ENCODE data around the gene CPEB2. TPM values are rescaled to one million over a fixed set of nuclear protein-coding genes. Genes with fewer than 3 reads are reported as not detected.

The CPEB2 gene
- total RNA-seq, 6 experiments from 2014 or later, result 9.1 to 16.3 (median 12.9) TPM

DNA sequence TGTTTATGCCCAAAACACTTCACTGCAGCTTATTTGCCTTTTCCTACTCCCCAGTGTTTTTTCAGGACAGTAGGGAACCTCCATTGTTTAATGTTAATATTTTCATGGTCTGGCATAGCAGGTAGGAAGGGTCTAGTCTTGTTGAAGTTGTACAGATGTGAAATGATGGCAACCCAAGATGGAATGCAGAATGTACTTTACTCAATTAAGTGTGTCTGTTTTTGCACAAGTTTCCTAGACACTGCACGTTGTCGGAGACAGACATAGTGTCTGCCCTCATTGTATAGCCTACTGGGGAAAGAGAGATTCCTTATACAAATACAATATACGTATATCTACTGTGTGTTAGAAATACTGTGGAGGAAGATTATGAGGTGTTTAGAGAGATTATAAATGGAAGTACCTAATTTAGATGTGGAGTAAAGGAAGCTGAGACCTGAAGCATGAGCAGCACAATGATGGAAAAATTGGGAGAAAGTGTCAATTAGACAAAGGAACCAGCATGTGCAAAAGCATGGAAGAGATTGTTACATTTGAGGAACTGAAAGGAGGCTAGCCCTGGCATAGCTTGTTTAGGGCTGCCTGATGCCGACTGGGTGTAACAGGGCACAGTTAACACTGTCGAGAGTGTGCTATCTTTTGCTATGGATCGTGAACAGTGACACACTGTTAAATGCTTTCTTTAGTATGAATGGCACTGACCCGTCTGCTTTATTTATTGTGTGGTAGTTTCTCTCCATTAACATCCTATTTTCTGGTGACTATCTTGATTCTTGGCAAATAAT, 18.4 kb downstream of the CPEB2 start:
- no peaks in the 10 kb centered on the region for H3K4me1 ChIP-seq
- intact Hi-C loops (cut with DNase I), result no loop called here
- ATAC-seq (peak in 2 of 4 donors; percentile 23 to 44), DNase-seq (no peak)
- H3K27me3 ChIP-seq, result no peaks in the 10 kb centered on the region
- 88% methylated on average over 5 of the region's 7 CpGs for WGBS (ENCODE audit: insufficient coverage, low coverage, low lambda C conversion rate, missing lambda C conversion rate)
- no peak overlapping the region for H3K27ac ChIP-seq
- no peaks in the 10 kb centered on the region for H3K9me3 ChIP-seq
- no peak for TF ChIP-seq POLR2A (IDR thresholded peaks at IDR 0.05)
- TF ChIP-seq, protein P1, sequence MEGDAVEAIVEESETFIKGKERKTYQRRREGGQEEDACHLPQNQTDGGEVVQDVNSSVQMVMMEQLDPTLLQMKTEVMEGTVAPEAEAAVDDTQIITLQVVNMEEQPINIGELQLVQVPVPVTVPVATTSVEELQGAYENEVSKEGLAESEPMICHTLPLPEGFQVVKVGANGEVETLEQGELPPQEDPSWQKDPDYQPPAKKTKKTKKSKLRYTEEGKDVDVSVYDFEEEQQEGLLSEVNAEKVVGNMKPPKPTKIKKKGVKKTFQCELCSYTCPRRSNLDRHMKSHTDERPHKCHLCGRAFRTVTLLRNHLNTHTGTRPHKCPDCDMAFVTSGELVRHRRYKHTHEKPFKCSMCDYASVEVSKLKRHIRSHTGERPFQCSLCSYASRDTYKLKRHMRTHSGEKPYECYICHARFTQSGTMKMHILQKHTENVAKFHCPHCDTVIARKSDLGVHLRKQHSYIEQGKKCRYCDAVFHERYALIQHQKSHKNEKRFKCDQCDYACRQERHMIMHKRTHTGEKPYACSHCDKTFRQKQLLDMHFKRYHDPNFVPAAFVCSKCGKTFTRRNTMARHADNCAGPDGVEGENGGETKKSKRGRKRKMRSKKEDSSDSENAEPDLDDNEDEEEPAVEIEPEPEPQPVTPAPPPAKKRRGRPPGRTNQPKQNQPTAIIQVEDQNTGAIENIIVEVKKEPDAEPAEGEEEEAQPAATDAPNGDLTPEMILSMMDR (IDR thresholded peaks at IDR 0.05), result no peak
- no peak overlapping the region for H3K4me3 ChIP-seq
- peaks cover 0 to 27% (median 1%) of the 10 kb centered on the region in 4 donors for H3K36me3 ChIP-seq

DNA sequence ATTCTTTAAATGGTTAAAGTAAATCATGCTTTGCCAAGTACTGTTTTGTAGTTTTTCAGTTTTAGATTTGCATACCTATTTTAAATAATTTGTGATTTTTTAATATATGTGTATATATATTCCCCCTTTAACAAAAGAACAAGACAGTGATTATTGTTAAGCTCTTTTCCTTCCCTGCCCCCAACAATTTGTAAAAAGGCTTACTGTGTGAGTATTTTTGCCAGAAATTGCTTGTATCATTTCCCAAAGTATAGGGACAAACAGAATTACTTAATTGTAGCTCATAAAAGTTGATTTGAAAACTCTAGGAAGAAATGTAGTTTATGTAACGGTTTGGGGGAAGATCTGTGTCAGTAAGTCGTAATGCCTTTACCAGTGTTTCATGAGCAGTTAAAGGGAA, 19.0 kb downstream of the CPEB2 start:
- no peak for ATAC-seq

DNA sequence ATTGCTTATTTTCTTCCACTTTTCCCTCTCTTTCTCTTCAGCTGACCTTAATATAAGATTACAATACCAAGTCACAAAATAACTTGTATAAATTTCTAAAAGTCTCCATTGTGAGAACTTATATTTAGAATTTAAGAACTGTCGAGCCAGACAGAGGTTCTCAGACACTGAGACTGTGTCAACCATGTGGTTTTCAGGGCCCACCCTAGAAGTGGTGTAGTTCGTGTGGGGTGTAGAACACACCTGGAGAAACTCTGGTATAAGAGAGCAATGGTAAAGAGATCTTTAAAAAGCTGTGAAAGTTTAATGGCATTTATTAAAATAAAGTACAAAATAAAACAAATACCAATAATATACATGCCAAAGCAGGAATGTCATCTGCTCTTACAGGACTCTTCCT, 19.7 kb downstream of the CPEB2 start:
- H3K27me3 ChIP-seq, result no peaks in the 10 kb centered on the region
- DNase-seq (no peak), ATAC-seq (no peak)
- no peak overlapping the region for H3K4me3 ChIP-seq
- H3K9me3 ChIP-seq, result no peaks in the 10 kb centered on the region
- H3K4me1 ChIP-seq, result no peaks in the 10 kb centered on the region
- H3K36me3 ChIP-seq, result peaks cover 0 to 19% (median 1%) of the 10 kb centered on the region in 4 donors
- TF ChIP-seq POLR2A (IDR thresholded peaks at IDR 0.05), result no peak
- TF ChIP-seq, protein P1 (IDR thresholded peaks at IDR 0.05), result no peak
- intact Hi-C loops (cut with DNase I), result no loop called here
- H3K27ac ChIP-seq, result no peak overlapping the region
- WGBS (ENCODE audit: insufficient coverage, low coverage, low lambda C conversion rate, missing lambda C conversion rate), result 80% methylated on average over 2 of the region's 2 CpGs

More for the DNA sequence above, 19.0 kb downstream of the CPEB2 start:
- no peak overlapping the region for H3K4me3 ChIP-seq
- WGBS (ENCODE audit: insufficient coverage, low coverage, low lambda C conversion rate, missing lambda C conversion rate), result 58% methylated on average over 2 of the region's 2 CpGs
- no peak for TF ChIP-seq POLR2A (IDR thresholded peaks at IDR 0.05)
- TF ChIP-seq, protein P1 (IDR thresholded peaks at IDR 0.05), result no peak
- H3K36me3 ChIP-seq, result peaks cover 0 to 21% (median 1%) of the 10 kb centered on the region in 4 donors
- H3K27me3 ChIP-seq, result no peaks in the 10 kb centered on the region
- H3K27ac ChIP-seq, result no peak overlapping the region
- H3K4me1 ChIP-seq, result no peaks in the 10 kb centered on the region
- H3K9me3 ChIP-seq, result no peaks in the 10 kb centered on the region
- intact Hi-C loops (cut with DNase I), result no loop called here
- DNase-seq, result no peak

DNA sequence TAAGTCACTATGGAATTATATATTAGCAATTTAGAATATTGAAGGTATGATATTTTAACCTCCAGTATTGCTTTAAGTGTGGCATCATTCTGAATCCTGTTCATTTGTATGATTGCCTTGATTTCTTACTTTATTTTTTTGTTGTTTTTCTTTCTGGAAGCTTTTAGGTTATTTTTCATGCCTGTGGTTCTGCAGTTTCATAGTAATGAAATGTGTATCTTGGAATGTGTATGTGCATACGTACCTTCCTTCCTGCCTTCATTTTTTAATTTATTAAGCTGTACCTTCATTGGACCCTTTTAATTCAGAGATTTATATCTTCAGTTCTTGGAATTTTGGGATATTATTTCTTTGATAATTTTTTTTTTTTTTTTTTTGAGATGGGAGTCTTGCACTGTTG, 22.1 kb downstream of the CPEB2 start:
- intact Hi-C loops (cut with DNase I), result no loop called here
- ATAC-seq (no peak), DNase-seq (no peak)
- peaks cover 0 to 3% (median 0%) of the 10 kb centered on the region in 4 donors for H3K9me3 ChIP-seq
- H3K27ac ChIP-seq, result no peak overlapping the region
- peaks cover 0 to 7% (median under 1%) of the 10 kb centered on the region in 4 donors for H3K36me3 ChIP-seq
- 0% methylated on average over 1 of the region's 1 CpG for whole genome bisulfite sequencing (ENCODE audit: insufficient coverage, low coverage, low lambda C conversion rate, missing lambda C conversion rate)
- TF ChIP-seq, protein P1 (IDR thresholded peaks at IDR 0.05), result no peak
- no peak for TF ChIP-seq POLR2A (IDR thresholded peaks at IDR 0.05)
- H3K4me1 ChIP-seq, result no peaks in the 10 kb centered on the region
- H3K27me3 ChIP-seq, result no peaks in the 10 kb centered on the region
- no peak overlapping the region for H3K4me3 ChIP-seq
